OCI-LY1 (cell line): ENCODE data around the gene NPSR1.

Experiments
- H2AFZ ChIP-seq: fragments of 200-600 bp; sonication (generic), shearing (Covaris generic); 2 replicates; pipeline ENCODE4 v1.6.0; 2014; ENCODE audit warnings: antibody characterized with exemption, mild to moderate bottlenecking, low read length
- H3F3A ChIP-seq: fragments of 200-600 bp; sonication (generic), shearing (Covaris generic); 2 replicates; pipeline ENCODE4 v1.6.0; 2014; ENCODE audit warnings: mild to moderate bottlenecking, antibody characterized with exemption, low read length, moderate library complexity; ENCODE audit not compliant: insufficient read depth
- H3K27ac ChIP-seq: fragments of 200-600 bp; sonication (generic); 2 replicates; pipeline ENCODE4 v1.5.1; 2014; ENCODE audit warnings: low read length, mixed run types, mild to moderate bottlenecking, low read depth; ENCODE audit not compliant: poor library complexity, severe bottlenecking
- H3K27me3 ChIP-seq: fragments of 200-600 bp; sonication (generic); 2 replicates; pipeline ENCODE4 v1.6.0; 2014; ENCODE audit warnings: antibody characterized with exemption, mild to moderate bottlenecking, low read length, moderate library complexity; ENCODE audit not compliant: insufficient read depth
- H3K36me3 ChIP-seq: fragments of 200-600 bp; sonication (generic); 2 replicates; pipeline ENCODE4 v1.6.1; 2014; ENCODE audit warnings: mild to moderate bottlenecking, antibody characterized with exemption, low read length, moderate library complexity, mixed read lengths; ENCODE audit not compliant: insufficient read depth
- H3K4me1 ChIP-seq: fragments of 200-600 bp; sonication (generic); 2 replicates; pipeline ENCODE4 v1.5.1; 2014; ENCODE audit warnings: mild to moderate bottlenecking, low read length, moderate library complexity; ENCODE audit not compliant: insufficient read depth, severe bottlenecking
- H3K4me2 ChIP-seq: fragments of 200-600 bp; sonication (generic), shearing (Covaris generic); 2 replicates; pipeline ENCODE4 v1.6.1; 2014; ENCODE audit warnings: low read length
- H3K4me3 ChIP-seq: fragments of 200-600 bp; sonication (generic); 2 replicates; pipeline ENCODE4 v1.5.1; 2014; ENCODE audit warnings: low read length, low read depth, mild to moderate bottlenecking, mixed read lengths; ENCODE audit not compliant: poor library complexity, severe bottlenecking
- H3K79me2 ChIP-seq: fragments of 200-600 bp; shearing (Covaris generic); 2 replicates; pipeline ENCODE4 v1.6.1; 2016; ENCODE audit warnings: mixed run types, low read length, mixed read lengths; ENCODE audit not compliant: insufficient read depth
- H3K9ac ChIP-seq: fragments of 200-600 bp; sonication (generic), shearing (Covaris generic); 2 replicates; pipeline ENCODE4 v1.6.1; 2014; ENCODE audit warnings: mild to moderate bottlenecking, low read length, mixed read lengths
- H3K9me2 ChIP-seq: fragments of 200-600 bp; sonication (generic), shearing (Covaris generic); 2 replicates; pipeline ENCODE4 v1.6.1; 2014; ENCODE audit warnings: low read depth, mild to moderate bottlenecking, low read length, mixed read lengths
- H3K9me3 ChIP-seq: fragments of 200-600 bp; shearing (Covaris generic); 2 replicates; pipeline ENCODE4 v1.6.1; 2014; ENCODE audit warnings: low read length, mixed read lengths
- H4K20me1 ChIP-seq: fragments of 200-600 bp; sonication (generic), shearing (Covaris generic); 2 replicates; pipeline ENCODE4 v1.6.0; 2016; ENCODE audit warnings: mild to moderate bottlenecking, low read length; ENCODE audit not compliant: insufficient read depth
- EZH2 ChIP-seq: fragments of 200-600 bp; sonication (generic), shearing (Covaris generic); IDR thresholded peaks from 2 replicates; pipeline ENCODE4 v1.8.0; 2017; ENCODE audit warnings: borderline replicate concordance, mixed run types, mild to moderate bottlenecking, antibody characterized with exemption, low read length, moderate library complexity, mixed read lengths
- TF ChIP-seq, protein P1 (sequence below): fragments of 200-600 bp; sonication (generic), shearing (Covaris generic); IDR thresholded peaks from 2 replicates; pipeline ENCODE4 v1.5.1; 2017; ENCODE audit warnings: mild to moderate bottlenecking, antibody characterized with exemption, low read length, moderate library complexity, mixed read lengths

Gene NPSR1

DNA sequence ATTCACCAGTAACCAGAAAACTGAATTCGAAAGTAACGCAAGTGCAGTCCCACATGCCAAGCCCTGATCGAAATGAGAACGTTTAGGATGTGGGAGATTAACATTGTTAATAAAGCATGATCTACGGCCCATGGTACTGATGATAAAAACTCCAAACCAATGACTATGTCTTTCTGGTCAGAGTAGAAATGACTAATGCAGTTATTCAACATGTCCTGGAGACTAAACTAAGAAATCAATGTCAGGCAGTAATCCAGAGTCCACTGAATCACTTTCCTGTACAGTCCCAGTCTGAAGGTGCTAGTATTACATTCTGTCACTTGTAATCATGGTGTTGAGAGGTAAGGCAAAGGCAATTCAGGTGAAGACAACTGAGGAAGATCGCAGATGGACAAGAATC lies 14.4 kb downstream of the NPSR1 start:
- H3F3A ChIP-seq, result no peaks in the 10 kb centered on the region
- H3K27ac ChIP-seq, result no peak overlapping the region
- H3K27me3 ChIP-seq, result no peaks in the 10 kb centered on the region
- no peak overlapping the region for H3K9ac ChIP-seq
- no peak overlapping the region for H2AFZ ChIP-seq
- no peaks in the 10 kb centered on the region for H3K9me2 ChIP-seq
- no peaks in the 10 kb centered on the region for H3K79me2 ChIP-seq
- H3K9me3 ChIP-seq, result no peaks in the 10 kb centered on the region
- no peaks in the 10 kb centered on the region for H3K4me1 ChIP-seq
- H3K4me3 ChIP-seq, result no peak overlapping the region
- no peaks in the 10 kb centered on the region for H3K36me3 ChIP-seq
- no peak overlapping the region for H3K4me2 ChIP-seq
- no peaks in the 10 kb centered on the region for H4K20me1 ChIP-seq
- TF ChIP-seq, protein P1, sequence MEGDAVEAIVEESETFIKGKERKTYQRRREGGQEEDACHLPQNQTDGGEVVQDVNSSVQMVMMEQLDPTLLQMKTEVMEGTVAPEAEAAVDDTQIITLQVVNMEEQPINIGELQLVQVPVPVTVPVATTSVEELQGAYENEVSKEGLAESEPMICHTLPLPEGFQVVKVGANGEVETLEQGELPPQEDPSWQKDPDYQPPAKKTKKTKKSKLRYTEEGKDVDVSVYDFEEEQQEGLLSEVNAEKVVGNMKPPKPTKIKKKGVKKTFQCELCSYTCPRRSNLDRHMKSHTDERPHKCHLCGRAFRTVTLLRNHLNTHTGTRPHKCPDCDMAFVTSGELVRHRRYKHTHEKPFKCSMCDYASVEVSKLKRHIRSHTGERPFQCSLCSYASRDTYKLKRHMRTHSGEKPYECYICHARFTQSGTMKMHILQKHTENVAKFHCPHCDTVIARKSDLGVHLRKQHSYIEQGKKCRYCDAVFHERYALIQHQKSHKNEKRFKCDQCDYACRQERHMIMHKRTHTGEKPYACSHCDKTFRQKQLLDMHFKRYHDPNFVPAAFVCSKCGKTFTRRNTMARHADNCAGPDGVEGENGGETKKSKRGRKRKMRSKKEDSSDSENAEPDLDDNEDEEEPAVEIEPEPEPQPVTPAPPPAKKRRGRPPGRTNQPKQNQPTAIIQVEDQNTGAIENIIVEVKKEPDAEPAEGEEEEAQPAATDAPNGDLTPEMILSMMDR, result no peak
- no peak for TF ChIP-seq EZH2

DNA sequence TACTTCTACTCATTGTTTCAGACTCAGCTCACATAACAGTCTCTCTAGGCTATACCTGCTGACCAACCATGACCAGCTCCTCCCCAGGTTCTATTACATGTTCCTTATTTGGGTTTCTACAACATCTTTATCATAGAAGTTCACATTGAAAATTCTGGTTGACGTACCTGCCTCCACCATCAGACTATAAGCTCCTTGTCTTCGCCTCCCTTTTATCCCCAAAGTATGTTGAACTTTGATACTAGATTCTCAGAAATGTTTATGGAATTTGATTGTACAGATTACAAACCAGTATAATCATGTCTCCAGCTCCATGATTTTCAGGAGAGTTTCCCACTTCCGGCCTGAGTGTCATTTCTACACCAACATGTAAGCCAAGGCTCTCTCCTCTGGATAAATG lies 15.0 kb downstream of the NPSR1 start:
- Histone ChIP-seq H3K27me3 (no peaks in the 10 kb centered on the region), H3K79me2 (no peaks in the 10 kb centered on the region), H3K4me3 (no peak overlapping the region), H3K9me3 (no peaks in the 10 kb centered on the region), H3K4me1 (no peaks in the 10 kb centered on the region), H3K4me2 (no peak overlapping the region), H3K9ac (no peak overlapping the region), H2AFZ (no peak overlapping the region), H3K27ac (no peak overlapping the region), H3F3A (no peaks in the 10 kb centered on the region), H3K36me3 (no peaks in the 10 kb centered on the region), H3K9me2 (no peaks in the 10 kb centered on the region), H4K20me1 (no peaks in the 10 kb centered on the region)
- TF ChIP-seq EZH2, result no peak
- TF ChIP-seq, protein P1, result no peak

DNA sequence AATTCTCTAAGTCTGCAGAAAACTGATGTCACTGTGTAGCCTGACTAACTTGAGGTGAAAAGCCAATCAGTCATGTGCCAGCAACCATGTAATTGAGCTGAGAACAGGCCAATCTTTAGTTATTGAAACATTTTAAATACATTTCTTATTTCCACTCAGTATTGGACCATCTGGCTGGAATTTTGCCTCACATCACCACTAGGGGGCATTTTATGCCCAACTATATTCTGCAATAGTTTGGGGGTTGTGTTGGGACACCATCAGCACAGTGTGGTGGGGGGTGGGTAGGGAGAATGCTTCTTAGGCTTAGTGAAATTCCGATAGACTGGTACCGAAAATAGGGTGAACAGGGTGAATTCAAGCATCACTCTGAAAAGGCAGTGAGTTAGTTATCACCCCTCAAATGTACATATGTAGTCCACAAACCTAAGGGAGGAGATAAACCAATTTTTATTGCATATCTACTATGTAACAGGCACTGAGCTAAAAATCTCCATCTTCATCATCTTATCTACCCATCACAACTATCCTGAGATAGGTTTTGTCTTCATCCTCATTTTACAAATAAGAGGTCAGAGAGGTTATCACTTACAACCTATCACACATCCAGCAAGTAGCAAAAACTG lies 17.8 kb downstream of the NPSR1 start:
- Histone ChIP-seq H3K9ac (no peak overlapping the region), H3K27ac (no peak overlapping the region), H4K20me1 (no peaks in the 10 kb centered on the region), H3F3A (no peaks in the 10 kb centered on the region), H3K4me2 (no peak overlapping the region), H3K79me2 (no peaks in the 10 kb centered on the region), H3K4me3 (no peak overlapping the region), H3K36me3 (no peaks in the 10 kb centered on the region), H3K9me3 (no peaks in the 10 kb centered on the region), H3K9me2 (no peaks in the 10 kb centered on the region), H2AFZ (no peak overlapping the region), H3K4me1 (no peaks in the 10 kb centered on the region), H3K27me3 (no peaks in the 10 kb centered on the region)
- TF ChIP-seq, protein P1, result peak; percentile 95
- TF ChIP-seq EZH2, result no peak
